ENCODE measurements around the gene EPHB1. TPM values are rescaled to one million over a fixed set of nuclear protein-coding genes. Genes with fewer than 3 reads are reported as not detected.

The EPHB1 gene
- total and polyA plus RNA-seq, 2 of the 13 experiments (the other 11 are each of a cell fraction or from before 2014, with no cell fraction given) = 0.07 to 0.21 TPM

DNA sequence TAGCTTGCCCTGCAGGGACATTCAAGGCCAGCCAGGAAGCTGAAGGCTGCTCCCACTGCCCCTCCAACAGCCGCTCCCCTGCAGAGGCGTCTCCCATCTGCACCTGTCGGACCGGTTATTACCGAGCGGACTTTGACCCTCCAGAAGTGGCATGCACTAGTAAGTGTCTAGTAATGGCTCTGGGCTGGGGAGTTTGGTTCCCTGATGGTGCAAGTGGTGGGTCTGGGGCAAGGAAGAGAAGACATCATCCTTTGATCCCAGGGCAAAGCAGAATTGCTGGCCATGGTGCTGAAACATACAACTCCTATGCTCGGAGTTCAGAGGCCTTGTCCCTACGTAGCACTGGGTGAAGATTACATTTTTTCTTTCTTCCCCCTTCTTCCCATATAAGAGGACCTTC is 311.4 kb downstream of the EPHB1 start (continued):
- peak; percentile 20 for TF ChIP-seq TEAD3 (CRISPR knock-in tag; optimal IDR thresholded peaks at IDR 0.05; ENCODE audit: borderline replicate concordance)
- TF ChIP-seq PAF1 (CRISPR knock-in tag; IDR thresholded peaks at IDR 0.05) = no peak
- no peak for TF ChIP-seq NR2F2 (IDR thresholded peaks at IDR 0.05; ENCODE audit: borderline replicate concordance, low read depth)
- TF ChIP-seq, protein P1, sequence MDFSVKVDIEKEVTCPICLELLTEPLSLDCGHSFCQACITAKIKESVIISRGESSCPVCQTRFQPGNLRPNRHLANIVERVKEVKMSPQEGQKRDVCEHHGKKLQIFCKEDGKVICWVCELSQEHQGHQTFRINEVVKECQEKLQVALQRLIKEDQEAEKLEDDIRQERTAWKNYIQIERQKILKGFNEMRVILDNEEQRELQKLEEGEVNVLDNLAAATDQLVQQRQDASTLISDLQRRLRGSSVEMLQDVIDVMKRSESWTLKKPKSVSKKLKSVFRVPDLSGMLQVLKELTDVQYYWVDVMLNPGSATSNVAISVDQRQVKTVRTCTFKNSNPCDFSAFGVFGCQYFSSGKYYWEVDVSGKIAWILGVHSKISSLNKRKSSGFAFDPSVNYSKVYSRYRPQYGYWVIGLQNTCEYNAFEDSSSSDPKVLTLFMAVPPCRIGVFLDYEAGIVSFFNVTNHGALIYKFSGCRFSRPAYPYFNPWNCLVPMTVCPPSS (IDR thresholded peaks at IDR 0.05) = no peak
- TF ChIP-seq IRF2 (CRISPR knock-in tag; IDR thresholded peaks at IDR 0.05) = 0 out of 2 replicates have a peak, but pooled peaks have one; percentile 27
- peak; percentile 33; the same call in 1 of the 2 replicates for TF ChIP-seq RXRB (CRISPR knock-in tag; IDR thresholded peaks at IDR 0.05; ENCODE audit: borderline replicate concordance)
- TF ChIP-seq EHMT2 (IDR thresholded peaks at IDR 0.05; ENCODE audit: borderline replicate concordance, low read depth, low read length) = peak; percentile 94
- TF ChIP-seq ZNF124 (CRISPR knock-in tag; IDR thresholded peaks at IDR 0.05) = 0 out of 2 replicates have a peak, but pooled peaks have one; percentile 34
- peak; percentile 64 for TF ChIP-seq SALL1 (CRISPR knock-in tag; IDR thresholded peaks at IDR 0.05)
- TF ChIP-seq, protein P2, sequence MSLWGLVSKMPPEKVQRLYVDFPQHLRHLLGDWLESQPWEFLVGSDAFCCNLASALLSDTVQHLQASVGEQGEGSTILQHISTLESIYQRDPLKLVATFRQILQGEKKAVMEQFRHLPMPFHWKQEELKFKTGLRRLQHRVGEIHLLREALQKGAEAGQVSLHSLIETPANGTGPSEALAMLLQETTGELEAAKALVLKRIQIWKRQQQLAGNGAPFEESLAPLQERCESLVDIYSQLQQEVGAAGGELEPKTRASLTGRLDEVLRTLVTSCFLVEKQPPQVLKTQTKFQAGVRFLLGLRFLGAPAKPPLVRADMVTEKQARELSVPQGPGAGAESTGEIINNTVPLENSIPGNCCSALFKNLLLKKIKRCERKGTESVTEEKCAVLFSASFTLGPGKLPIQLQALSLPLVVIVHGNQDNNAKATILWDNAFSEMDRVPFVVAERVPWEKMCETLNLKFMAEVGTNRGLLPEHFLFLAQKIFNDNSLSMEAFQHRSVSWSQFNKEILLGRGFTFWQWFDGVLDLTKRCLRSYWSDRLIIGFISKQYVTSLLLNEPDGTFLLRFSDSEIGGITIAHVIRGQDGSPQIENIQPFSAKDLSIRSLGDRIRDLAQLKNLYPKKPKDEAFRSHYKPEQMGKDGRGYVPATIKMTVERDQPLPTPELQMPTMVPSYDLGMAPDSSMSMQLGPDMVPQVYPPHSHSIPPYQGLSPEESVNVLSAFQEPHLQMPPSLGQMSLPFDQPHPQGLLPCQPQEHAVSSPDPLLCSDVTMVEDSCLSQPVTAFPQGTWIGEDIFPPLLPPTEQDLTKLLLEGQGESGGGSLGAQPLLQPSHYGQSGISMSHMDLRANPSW (CRISPR knock-in tag; IDR thresholded peaks at IDR 0.05; ENCODE audit: borderline replicate concordance) = no peak
- peak; percentile 54; the same call in 1 of the 2 replicates for TF ChIP-seq ZNF441 (CRISPR knock-in tag; IDR thresholded peaks at IDR 0.05; ENCODE audit: borderline replicate concordance)
- TF ChIP-seq, protein P3, sequence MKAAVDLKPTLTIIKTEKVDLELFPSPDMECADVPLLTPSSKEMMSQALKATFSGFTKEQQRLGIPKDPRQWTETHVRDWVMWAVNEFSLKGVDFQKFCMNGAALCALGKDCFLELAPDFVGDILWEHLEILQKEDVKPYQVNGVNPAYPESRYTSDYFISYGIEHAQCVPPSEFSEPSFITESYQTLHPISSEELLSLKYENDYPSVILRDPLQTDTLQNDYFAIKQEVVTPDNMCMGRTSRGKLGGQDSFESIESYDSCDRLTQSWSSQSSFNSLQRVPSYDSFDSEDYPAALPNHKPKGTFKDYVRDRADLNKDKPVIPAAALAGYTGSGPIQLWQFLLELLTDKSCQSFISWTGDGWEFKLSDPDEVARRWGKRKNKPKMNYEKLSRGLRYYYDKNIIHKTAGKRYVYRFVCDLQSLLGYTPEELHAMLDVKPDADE (CRISPR knock-in tag; IDR thresholded peaks at IDR 0.05) = no peak
- peak; percentile 34; the same call in 1 of the 2 replicates for TF ChIP-seq GATAD1 (CRISPR knock-in tag; IDR thresholded peaks at IDR 0.05)
- TF ChIP-seq KLF6 (CRISPR knock-in tag; IDR thresholded peaks at IDR 0.05) = 0 out of 2 replicates have a peak, but pooled peaks have one; percentile 43
- 0 out of 2 replicates have a peak, but pooled peaks have one; percentile 10 for TF ChIP-seq BCL6 (CRISPR knock-in tag; IDR thresholded peaks at IDR 0.05)
- no peak for TF ChIP-seq ZNF737 (CRISPR knock-in tag; IDR thresholded peaks at IDR 0.05; ENCODE audit: borderline replicate concordance)
- TF ChIP-seq SRY (CRISPR knock-in tag; IDR thresholded peaks at IDR 0.05) = 0 out of 2 replicates have a peak, but pooled peaks have one; percentile 48
- no peak for TF ChIP-seq ZFP62 (CRISPR knock-in tag; IDR thresholded peaks at IDR 0.05)
- TF ChIP-seq KAT8 (CRISPR knock-in tag; IDR thresholded peaks at IDR 0.05) = 0 out of 2 replicates have a peak, but pooled peaks have one; percentile 23
- TF ChIP-seq ERF (CRISPR knock-in tag; IDR thresholded peaks at IDR 0.05) = peak; percentile 67; the same call in 1 of the 2 replicates
- TF ChIP-seq MIXL1 (CRISPR knock-in tag; IDR thresholded peaks at IDR 0.05) = 0 out of 2 replicates have a peak, but pooled peaks have one; percentile 43
- TF ChIP-seq BORCS8-MEF2B (CRISPR knock-in tag; IDR thresholded peaks at IDR 0.05) = peak; percentile 55; the same call in 1 of the 2 replicates
- TF ChIP-seq TGIF2 (CRISPR knock-in tag; IDR thresholded peaks at IDR 0.05) = 0 out of 2 replicates have a peak, but pooled peaks have one; percentile 32
- TF ChIP-seq, protein P4, sequence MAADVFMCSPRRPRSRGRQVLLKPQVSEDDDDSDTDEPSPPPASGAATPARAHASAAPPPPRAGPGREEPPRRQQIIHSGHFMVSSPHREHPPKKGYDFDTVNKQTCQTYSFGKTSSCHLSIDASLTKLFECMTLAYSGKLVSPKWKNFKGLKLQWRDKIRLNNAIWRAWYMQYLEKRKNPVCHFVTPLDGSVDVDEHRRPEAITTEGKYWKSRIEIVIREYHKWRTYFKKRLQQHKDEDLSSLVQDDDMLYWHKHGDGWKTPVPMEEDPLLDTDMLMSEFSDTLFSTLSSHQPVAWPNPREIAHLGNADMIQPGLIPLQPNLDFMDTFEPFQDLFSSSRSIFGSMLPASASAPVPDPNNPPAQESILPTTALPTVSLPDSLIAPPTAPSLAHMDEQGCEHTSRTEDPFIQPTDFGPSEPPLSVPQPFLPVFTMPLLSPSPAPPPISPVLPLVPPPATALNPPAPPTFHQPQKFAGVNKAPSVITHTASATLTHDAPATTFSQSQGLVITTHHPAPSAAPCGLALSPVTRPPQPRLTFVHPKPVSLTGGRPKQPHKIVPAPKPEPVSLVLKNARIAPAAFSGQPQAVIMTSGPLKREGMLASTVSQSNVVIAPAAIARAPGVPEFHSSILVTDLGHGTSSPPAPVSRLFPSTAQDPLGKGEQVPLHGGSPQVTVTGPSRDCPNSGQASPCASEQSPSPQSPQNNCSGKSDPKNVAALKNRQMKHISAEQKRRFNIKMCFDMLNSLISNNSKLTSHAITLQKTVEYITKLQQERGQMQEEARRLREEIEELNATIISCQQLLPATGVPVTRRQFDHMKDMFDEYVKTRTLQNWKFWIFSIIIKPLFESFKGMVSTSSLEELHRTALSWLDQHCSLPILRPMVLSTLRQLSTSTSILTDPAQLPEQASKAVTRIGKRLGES (CRISPR knock-in tag; IDR thresholded peaks at IDR 0.05; ENCODE audit: borderline replicate concordance) = no peak
- 0 out of 2 replicates have a peak, but pooled peaks have one; percentile 50 for TF ChIP-seq ZNF792 (CRISPR knock-in tag; IDR thresholded peaks at IDR 0.05)
